Astrocyte (in vitro differentiated cells and primary cell): Measurements from ENCODE around the gene CST11.

ENCODE experiments used
- CTCF ChIP-seq: IDR thresholded peaks from 2 replicates; pipeline ENCODE4 v1.5.1; 2011; ENCODE audit warnings: low read depth, mild to moderate bottlenecking, inconsistent platforms, low read length, moderate library complexity; ENCODE audit not compliant: insufficient read depth
- EZH2 ChIP-seq: IDR thresholded peaks from 2 replicates; pipeline ENCODE4 v1.6.1; 2012; ENCODE audit warnings: mild to moderate bottlenecking, low read length, inconsistent platforms; ENCODE audit not compliant: insufficient read depth

- TF ChIP-seq EZH2 (no peak), CTCF (no peak)
Observed at GRCh38 chr20:23450877-23451276, 1.8 kb downstream of the CST11 start.
